HCT116 (cell line): ENCODE measurements around the gene EP400. TPM values are rescaled to one million over a fixed set of nuclear protein-coding genes. Genes with fewer than 3 reads are reported as not detected.

ENCODE experiments used
- ATAC-seq: fragments of 200-7000 bp; cut with Tn5 transposase; 2 replicates; pipeline ENCODE4 v1.9.1; 2020; ENCODE audit warnings: mild to moderate bottlenecking, moderate library complexity
- BruUV-seq: library from RNA; stranded (reverse); fragments of 400-500 nt; replicated peaks from 2 replicates; lab custom pipeline; 2021; lab: Mats Ljungman, UMichigan
- CTCF ChIA-PET: fragments of 300-600 bp; sonication (Branson Sonifier 250); formaldehyde crosslinking; loops from one replicate; lab custom pipeline; 2021; ENCODE audit warnings: antibody characterized with exemption; lab: Charles Lee
- POLR2A ChIA-PET: fragments of 300-600, 350-600 bp; sonication (Branson Sonifier 250); formaldehyde crosslinking; loops from one replicate; lab custom pipeline; 2021; ENCODE audit warnings: antibody characterized with exemption; lab: Charles Lee
- RAD21 ChIA-PET, 2 experiments: fragments of 300-600 bp; sonication (Branson Sonifier 250); formaldehyde crosslinking; loops; one replicate each; lab custom pipeline; 2023; ENCODE audit warnings: low total read pairs in 2 of 2; ENCODE audit not compliant: uncharacterized antibody in 2 of 2, unreplicated experiment in 2 of 2, low non-redundant PET in 1 of 2; lab: Charles Lee
- DNase-seq: peaks from one replicate; pipeline ENCODE4 v3.0.0-alpha.2; 2010; ENCODE audit warnings: low read depth, low spot score
- H2AFZ ChIP-seq: fragments of 200-600 bp; shearing (Covaris generic), sonication (generic); 2 replicates; pipeline ENCODE4 v1.6.1; 2017; ENCODE audit warnings: low read depth, mixed run types, mixed read lengths, antibody characterized with exemption, low read length; ENCODE audit not compliant: poor library complexity, severe bottlenecking
- H3K27ac ChIP-seq: 2 replicates; pipeline ENCODE4 v1.5.1; 2012; ENCODE audit warnings: low read depth, low read length
- H3K27me3 ChIP-seq: fragments of 200-600 bp; sonication (generic); 2 replicates; pipeline ENCODE4 v1.6.1; 2016; ENCODE audit warnings: mixed run types, low read length, mixed read lengths; ENCODE audit not compliant: insufficient read depth
- H3K36me3 ChIP-seq, 2 experiments: fragments of 200-500 bp in 1 of 2; fragments of 200-600 bp in 1 of 2; sonication (Bioruptor generic) in 1 of 2; sonication (generic) in 1 of 2; 2 replicates each; pipeline versions ENCODE4 v1.5.1 to v1.6.1; 2014 to 2016; ENCODE audit warnings: low read length in 2 of 2, inconsistent platforms in 1 of 2, mixed read lengths in 1 of 2, mixed run types in 1 of 2; ENCODE audit not compliant: insufficient read depth in 2 of 2, control insufficient read depth in 1 of 2
- H3K4me1 ChIP-seq, 2 experiments: fragments of 200-600 bp in 1 of 2; sonication (generic) in 1 of 2; 2 replicates each; pipeline versions ENCODE4 v1.5.1 to v1.6.1; 2012 to 2017; ENCODE audit warnings: low read length in 2 of 2, inconsistent platforms in 1 of 2, mild to moderate bottlenecking in 1 of 2, mixed read lengths in 1 of 2, mixed run types in 1 of 2, moderate library complexity in 1 of 2; ENCODE audit not compliant: insufficient read depth in 2 of 2, control insufficient read depth in 1 of 2
- H3K4me2 ChIP-seq: fragments of 200-600 bp; sonication (generic); 2 replicates; pipeline ENCODE4 v1.6.1; 2017; ENCODE audit warnings: mixed run types, low read length, mixed read lengths
- H3K4me3 ChIP-seq, 2 experiments: fragments of 200-600 bp in 1 of 2; sonication (generic) in 1 of 2; replicated peaks in 1 of 2; 2 replicates each; pipeline ENCODE4 v1.5.1; 2011 to 2016; ENCODE audit warnings: low read length in 2 of 2, control low read depth in 1 of 2, low read depth in 1 of 2, mild to moderate bottlenecking in 1 of 2, mixed read lengths in 1 of 2, mixed run types in 1 of 2
- H3K79me2 ChIP-seq: fragments of 200-600 bp; sonication (generic); 2 replicates; pipeline ENCODE4 v1.6.1; 2017; ENCODE audit warnings: mild to moderate bottlenecking, mixed run types, low read length, moderate library complexity, mixed read lengths; ENCODE audit not compliant: insufficient read depth
- H3K9ac ChIP-seq: fragments of 200-600 bp; sonication (generic); 2 replicates; pipeline ENCODE4 v1.6.1; 2016; ENCODE audit warnings: low read length, mixed read lengths
- H3K9me2 ChIP-seq: fragments of 200-600 bp; sonication (generic), shearing (Covaris generic); 2 replicates; pipeline ENCODE4 v1.6.1; 2017; ENCODE audit warnings: mixed run types, mild to moderate bottlenecking, moderate library complexity; ENCODE audit not compliant: insufficient read depth
- H3K9me3 ChIP-seq, 2 experiments: fragments of 200-500 bp in 1 of 2; fragments of 200-600 bp in 1 of 2; sonication (Bioruptor generic) in 1 of 2; sonication (generic) in 1 of 2; 2 replicates each; pipeline ENCODE4 v1.6.1; 2014 to 2017; ENCODE audit warnings: low read length in 2 of 2, mixed read lengths in 2 of 2, inconsistent platforms in 1 of 2, low read depth in 1 of 2, mild to moderate bottlenecking in 1 of 2, mixed run types in 1 of 2, moderate library complexity in 1 of 2; ENCODE audit not compliant: control insufficient read depth in 1 of 2, insufficient read depth in 1 of 2
- H4K20me1 ChIP-seq: fragments of 200-600 bp; sonication (generic), shearing (Covaris generic); 2 replicates; pipeline ENCODE4 v1.6.1; 2017; ENCODE audit warnings: mixed run types, mild to moderate bottlenecking, moderate library complexity; ENCODE audit not compliant: insufficient read depth
- CBX3 ChIP-seq: IDR thresholded peaks from 2 replicates; pipeline ENCODE4 v1.6.1; 2012; ENCODE audit warnings: low read depth
- CEBPB ChIP-seq: IDR thresholded peaks from 2 replicates; pipeline ENCODE4 v1.6.1; 2012; ENCODE audit warnings: low read depth
- CTCF ChIP-seq, 3 experiments: fragments of 200-600 bp in 1 of 3; sonication (generic) in 1 of 3; IDR thresholded peaks in 2 of 3; conservative IDR thresholded peaks in 1 of 3; 2 replicates each; pipeline ENCODE4 v1.5.1; 2012 to 2017; ENCODE audit warnings: low read depth in 2 of 3, low read length in 2 of 3, antibody characterized with exemption in 1 of 3, borderline replicate concordance in 1 of 3, control low read depth in 1 of 3, mild to moderate bottlenecking in 1 of 3, mixed read lengths in 1 of 3, mixed run types in 1 of 3, moderate library complexity in 1 of 3; ENCODE audit not compliant: insufficient read depth in 1 of 3
- ELF1 ChIP-seq: IDR thresholded peaks from 2 replicates; pipeline ENCODE4 v1.6.1; 2012; ENCODE audit warnings: low read depth, borderline replicate concordance
- EZH2 ChIP-seq: fragments of 200-600 bp; sonication (generic); IDR thresholded peaks from 2 replicates; pipeline ENCODE4 v1.6.1; 2017; ENCODE audit warnings: antibody characterized with exemption, mixed run types
- FOSL1 ChIP-seq: IDR thresholded peaks from 2 replicates; pipeline ENCODE4 v1.6.1; 2012; ENCODE audit warnings: low read depth
- POLR2A ChIP-seq: IDR thresholded peaks from 2 replicates; pipeline ENCODE4 v1.7.0; 2011; ENCODE audit warnings: borderline replicate concordance; ENCODE audit not compliant: insufficient read depth, insufficient read length; ENCODE audit errors: extremely low read depth
- SIN3A ChIP-seq: IDR thresholded peaks from 2 replicates; pipeline ENCODE4 v1.6.1; 2012; ENCODE audit warnings: low read depth
- SP1 ChIP-seq: IDR thresholded peaks from 2 replicates; pipeline ENCODE4 v1.6.1; 2012; ENCODE audit warnings: low read depth
- SRF ChIP-seq: IDR thresholded peaks from 2 replicates; pipeline ENCODE4 v1.6.1; 2012; ENCODE audit warnings: low read depth
- TCF7L2 ChIP-seq: IDR thresholded peaks from 2 replicates; pipeline ENCODE4 v1.7.0; 2011; ENCODE audit warnings: borderline replicate concordance, inconsistent platforms; ENCODE audit not compliant: insufficient read depth, insufficient read length; ENCODE audit errors: extremely low read depth
- YY1 ChIP-seq: IDR thresholded peaks from 2 replicates; pipeline ENCODE4 v1.6.1; 2011; ENCODE audit warnings: low read length, low read depth, moderate library complexity, mild to moderate bottlenecking; ENCODE audit not compliant: insufficient replicate concordance; ENCODE audit errors: extremely low read depth
- ZBTB33 ChIP-seq: IDR thresholded peaks from 2 replicates; pipeline ENCODE4 v1.6.1; 2011; ENCODE audit warnings: mild to moderate bottlenecking, low read length, moderate library complexity; ENCODE audit not compliant: insufficient replicate concordance; ENCODE audit errors: extremely low read depth
- ZFX ChIP-seq: fragments of 450-650 bp; IDR thresholded peaks from 2 replicates; pipeline ENCODE4 v1.6.1; 2017
- intact Hi-C: fragments of 100-400 bp; cut with micrococcal nuclease; formaldehyde crosslinking; loops from 2 replicates; pipeline ENCODE4 v1.10.0; 2022
- total RNA-seq: library from RNA; stranded (reverse); gene quantifications from one replicate; pipeline ENCODE4 v1.2.1, GENCODE V29; 2021; ENCODE audit not compliant: unreplicated experiment

The EP400 gene
- total RNA-seq, 1 experiment from 2014 or later = 54.5 TPM

- RAD21 ChIA-PET = no interaction called here
- no TSS peak for BruUV-seq
- POLR2A ChIA-PET = no interaction called here
- TF ChIP-seq SP1 = no peak
- TF ChIP-seq YY1 = no peak
- TF ChIP-seq ELF1 = no peak
- no peak for TF ChIP-seq SRF
- TF ChIP-seq EZH2 = no peak
- no peak for TF ChIP-seq POLR2A
- TF ChIP-seq TCF7L2 = no peak
- TF ChIP-seq CEBPB = no peak
- TF ChIP-seq SIN3A = no peak
- no peak for TF ChIP-seq CTCF (IDR thresholded peaks at IDR 0.05 in 2 of 3, conservative IDR thresholded peaks at IDR 0.05 in 1 of 3; ENCODE audit: borderline replicate concordance in 1 of 3, insufficient read depth in 1 of 3, low read depth in 2 of 3, low read length in 2 of 3)
- TF ChIP-seq FOSL1 = no peak
- TF ChIP-seq ZBTB33 = no peak
- no peak for TF ChIP-seq CBX3
- no peak for TF ChIP-seq ZFX
- Histone ChIP-seq H4K20me1 (no peaks in the 10 kb centered on the region), H3K9ac (no peak overlapping the region), H3K36me3 (peaks cover 19 to 28% of the 10 kb centered on the region in 2 experiments; a peak in 3 of 4 replicates), H3K4me1 (no peaks in the 10 kb centered on the region), H2AFZ (no peak overlapping the region), H3K4me2 (no peak overlapping the region), H3K27me3 (no peaks in the 10 kb centered on the region), H3K4me3 (no peak overlapping the region), H3K79me2 (peaks cover 10% of the 10 kb centered on the region; the same call in 1 of the 2 replicates), H3K27ac (no peak overlapping the region), H3K9me2 (no peaks in the 10 kb centered on the region), H3K9me3 (no peaks in the 10 kb centered on the region)
- intact Hi-C loops = no loop called here
- no peak for DNase-seq
- CTCF ChIA-PET = no interaction called here
- ATAC-seq = no peak
These were observed 56.4 kb downstream of the EP400 start for GRCh38 chr12:132006056-132006680.
